ENCODE results near the gene NOBOX.

DNA sequence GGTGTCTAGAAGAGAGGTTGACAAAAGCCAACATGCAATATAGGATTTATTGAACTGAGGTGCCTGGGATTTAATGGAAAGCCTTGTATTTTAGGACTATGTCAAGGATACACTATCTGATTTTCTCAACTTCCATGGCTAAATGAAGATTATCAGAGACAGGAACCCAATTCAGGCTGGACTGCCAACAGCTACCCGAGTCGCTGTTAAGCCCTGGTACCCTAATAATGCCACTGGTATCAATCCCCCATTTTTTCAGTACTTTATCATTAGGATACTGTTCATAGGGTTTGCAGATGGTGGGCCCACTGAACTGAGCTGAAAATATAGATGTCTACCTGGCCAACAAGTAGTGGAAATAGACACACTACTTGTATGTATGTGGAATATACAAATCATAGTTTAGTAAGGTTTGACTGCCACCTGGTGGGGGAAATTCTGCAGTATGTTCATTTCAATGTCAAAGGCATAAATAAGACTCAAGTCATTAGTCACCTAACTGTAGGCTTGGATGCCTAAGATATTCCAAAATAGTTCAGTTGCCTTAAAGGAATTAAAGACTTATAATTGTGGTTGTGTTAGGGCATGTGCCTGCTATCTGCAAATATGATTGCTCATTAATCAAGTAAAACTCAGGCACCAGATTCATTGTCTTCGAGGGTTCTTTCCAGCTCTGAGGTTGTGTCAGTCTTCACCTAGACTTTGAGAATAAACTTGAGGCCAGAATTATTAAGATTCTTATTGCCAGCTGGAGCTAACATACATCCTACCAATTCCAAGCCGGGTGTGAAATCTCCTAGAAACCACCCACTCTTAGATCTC, 34.1 kb upstream of the NOBOX start:
- no peak for TF ChIP-seq POLR2AphosphoS5 (IDR thresholded peaks at IDR 0.05)
- TF ChIP-seq, protein P1, sequence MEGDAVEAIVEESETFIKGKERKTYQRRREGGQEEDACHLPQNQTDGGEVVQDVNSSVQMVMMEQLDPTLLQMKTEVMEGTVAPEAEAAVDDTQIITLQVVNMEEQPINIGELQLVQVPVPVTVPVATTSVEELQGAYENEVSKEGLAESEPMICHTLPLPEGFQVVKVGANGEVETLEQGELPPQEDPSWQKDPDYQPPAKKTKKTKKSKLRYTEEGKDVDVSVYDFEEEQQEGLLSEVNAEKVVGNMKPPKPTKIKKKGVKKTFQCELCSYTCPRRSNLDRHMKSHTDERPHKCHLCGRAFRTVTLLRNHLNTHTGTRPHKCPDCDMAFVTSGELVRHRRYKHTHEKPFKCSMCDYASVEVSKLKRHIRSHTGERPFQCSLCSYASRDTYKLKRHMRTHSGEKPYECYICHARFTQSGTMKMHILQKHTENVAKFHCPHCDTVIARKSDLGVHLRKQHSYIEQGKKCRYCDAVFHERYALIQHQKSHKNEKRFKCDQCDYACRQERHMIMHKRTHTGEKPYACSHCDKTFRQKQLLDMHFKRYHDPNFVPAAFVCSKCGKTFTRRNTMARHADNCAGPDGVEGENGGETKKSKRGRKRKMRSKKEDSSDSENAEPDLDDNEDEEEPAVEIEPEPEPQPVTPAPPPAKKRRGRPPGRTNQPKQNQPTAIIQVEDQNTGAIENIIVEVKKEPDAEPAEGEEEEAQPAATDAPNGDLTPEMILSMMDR (IDR thresholded peaks at IDR 0.05), result peak in 1 of 2 donors; percentile 28
- TF ChIP-seq POLR2A (IDR thresholded peaks at IDR 0.05), result no peak

Data from suprapubic skin (tissue), 4 donors.